ENCODE data around the gene DCP2.

DNA sequence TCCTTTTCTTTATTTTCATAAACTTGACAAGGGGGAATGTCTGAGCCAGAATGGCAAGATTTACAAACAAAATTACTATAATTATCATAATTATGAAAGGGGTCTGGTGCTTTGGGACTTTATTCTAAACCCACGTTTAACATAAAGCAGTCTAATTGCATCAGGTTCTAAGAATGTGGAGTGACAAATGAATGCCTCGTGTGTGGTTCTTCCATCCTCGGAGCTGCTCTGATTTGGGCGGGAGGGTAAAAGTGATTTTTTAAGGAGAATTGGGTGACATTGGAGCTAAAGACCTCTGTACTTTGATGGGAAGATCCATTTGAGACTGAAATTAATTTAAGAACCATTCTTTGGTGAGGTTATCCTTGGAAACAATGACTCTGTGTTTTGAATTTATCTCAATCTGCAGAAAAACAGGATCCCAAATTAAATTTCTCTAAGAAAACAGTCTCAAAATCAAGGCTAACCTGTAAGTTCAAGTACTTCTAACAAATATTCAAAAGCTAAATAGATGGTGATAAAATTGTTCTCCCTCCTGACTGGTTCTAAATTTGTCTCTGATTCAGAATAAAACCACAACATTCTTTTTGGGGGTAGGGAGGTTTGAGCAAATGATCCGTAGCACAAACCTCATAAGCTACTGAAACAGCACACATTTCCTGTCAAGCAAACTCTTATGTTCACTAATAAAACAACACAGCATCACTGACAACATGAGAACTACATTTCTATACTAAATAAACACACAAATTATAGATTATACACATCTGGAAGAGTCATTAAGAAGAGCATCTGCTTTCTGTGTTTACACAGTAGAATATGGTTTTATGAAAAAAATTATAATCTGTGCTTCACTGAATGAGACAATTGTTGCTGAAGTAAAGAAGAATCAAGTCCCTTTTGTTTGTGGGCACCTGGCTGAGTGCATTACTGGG, 85.5 kb downstream of the DCP2 start:
- TF ChIP-seq, protein P1, sequence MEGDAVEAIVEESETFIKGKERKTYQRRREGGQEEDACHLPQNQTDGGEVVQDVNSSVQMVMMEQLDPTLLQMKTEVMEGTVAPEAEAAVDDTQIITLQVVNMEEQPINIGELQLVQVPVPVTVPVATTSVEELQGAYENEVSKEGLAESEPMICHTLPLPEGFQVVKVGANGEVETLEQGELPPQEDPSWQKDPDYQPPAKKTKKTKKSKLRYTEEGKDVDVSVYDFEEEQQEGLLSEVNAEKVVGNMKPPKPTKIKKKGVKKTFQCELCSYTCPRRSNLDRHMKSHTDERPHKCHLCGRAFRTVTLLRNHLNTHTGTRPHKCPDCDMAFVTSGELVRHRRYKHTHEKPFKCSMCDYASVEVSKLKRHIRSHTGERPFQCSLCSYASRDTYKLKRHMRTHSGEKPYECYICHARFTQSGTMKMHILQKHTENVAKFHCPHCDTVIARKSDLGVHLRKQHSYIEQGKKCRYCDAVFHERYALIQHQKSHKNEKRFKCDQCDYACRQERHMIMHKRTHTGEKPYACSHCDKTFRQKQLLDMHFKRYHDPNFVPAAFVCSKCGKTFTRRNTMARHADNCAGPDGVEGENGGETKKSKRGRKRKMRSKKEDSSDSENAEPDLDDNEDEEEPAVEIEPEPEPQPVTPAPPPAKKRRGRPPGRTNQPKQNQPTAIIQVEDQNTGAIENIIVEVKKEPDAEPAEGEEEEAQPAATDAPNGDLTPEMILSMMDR (IDR thresholded peaks at IDR 0.05), result no peak
- TF ChIP-seq POLR2AphosphoS5 (IDR thresholded peaks at IDR 0.05) (no peak), POLR2A (IDR thresholded peaks at IDR 0.05; ENCODE audit: low read depth) (no peak), EP300 (IDR thresholded peaks at IDR 0.05) (no peak)
